NB4 (cell line): ENCODE measurements around the gene DOCK4.

Experiments
- DNase-seq: peaks from one replicate; pipeline ENCODE4 v3.0.0; 2010; ENCODE audit warnings: low read depth
- H3K4me3 ChIP-seq: one replicate; pipeline ENCODE4 v1.5.1; 2011; ENCODE audit warnings: mild to moderate bottlenecking, low read depth, low read length, moderate library complexity
- MAX ChIP-seq: IDR thresholded peaks from 2 replicates; pipeline ENCODE4 v1.6.1; 2011; ENCODE audit warnings: low read depth, low read length
- MYC ChIP-seq: IDR thresholded peaks from 2 replicates; pipeline ENCODE4 v1.6.1; 2011; ENCODE audit warnings: low read depth, low read length
- POLR2A ChIP-seq: IDR thresholded peaks from 2 replicates; pipeline ENCODE4 v1.6.1; 2011; ENCODE audit warnings: mild to moderate bottlenecking; ENCODE audit not compliant: insufficient read length; ENCODE audit errors: extremely low read depth
- TF ChIP-seq, protein P1 (sequence below): IDR thresholded peaks from one replicate; pipeline ENCODE4 v1.5.1; 2012; ENCODE audit warnings: low read depth, low read length

Gene DOCK4

DNA sequence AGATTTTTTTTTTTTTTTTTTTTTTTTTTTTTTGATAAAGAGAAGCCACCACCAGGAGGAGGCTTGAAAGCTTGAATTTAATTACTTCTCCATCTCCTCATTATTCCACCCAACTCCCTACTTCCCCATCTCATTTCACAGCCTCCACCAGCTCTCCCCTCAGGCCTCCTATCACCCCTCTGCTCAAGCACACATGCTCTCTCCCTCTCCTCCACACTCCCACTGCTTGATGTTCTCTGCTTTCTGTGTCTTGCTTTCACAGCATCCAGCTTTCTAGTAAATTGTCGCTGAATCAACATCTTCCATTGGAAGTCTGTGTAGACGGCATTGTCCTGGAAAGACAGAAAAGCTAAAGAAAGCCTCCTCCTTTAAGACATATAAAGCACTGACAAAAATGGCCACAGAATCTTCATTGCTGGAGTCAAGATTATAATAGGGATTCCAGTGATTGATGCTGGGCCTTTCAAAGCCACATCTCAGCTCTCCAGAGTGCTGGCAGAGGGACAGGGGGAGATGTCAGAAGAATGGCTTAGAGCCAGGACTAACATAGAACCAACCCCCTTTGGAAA, 58.3 kb downstream of the DOCK4 start:
- no peak for DNase-seq
- H3K4me3 ChIP-seq: no peak overlapping the region
- TF ChIP-seq, protein P1, sequence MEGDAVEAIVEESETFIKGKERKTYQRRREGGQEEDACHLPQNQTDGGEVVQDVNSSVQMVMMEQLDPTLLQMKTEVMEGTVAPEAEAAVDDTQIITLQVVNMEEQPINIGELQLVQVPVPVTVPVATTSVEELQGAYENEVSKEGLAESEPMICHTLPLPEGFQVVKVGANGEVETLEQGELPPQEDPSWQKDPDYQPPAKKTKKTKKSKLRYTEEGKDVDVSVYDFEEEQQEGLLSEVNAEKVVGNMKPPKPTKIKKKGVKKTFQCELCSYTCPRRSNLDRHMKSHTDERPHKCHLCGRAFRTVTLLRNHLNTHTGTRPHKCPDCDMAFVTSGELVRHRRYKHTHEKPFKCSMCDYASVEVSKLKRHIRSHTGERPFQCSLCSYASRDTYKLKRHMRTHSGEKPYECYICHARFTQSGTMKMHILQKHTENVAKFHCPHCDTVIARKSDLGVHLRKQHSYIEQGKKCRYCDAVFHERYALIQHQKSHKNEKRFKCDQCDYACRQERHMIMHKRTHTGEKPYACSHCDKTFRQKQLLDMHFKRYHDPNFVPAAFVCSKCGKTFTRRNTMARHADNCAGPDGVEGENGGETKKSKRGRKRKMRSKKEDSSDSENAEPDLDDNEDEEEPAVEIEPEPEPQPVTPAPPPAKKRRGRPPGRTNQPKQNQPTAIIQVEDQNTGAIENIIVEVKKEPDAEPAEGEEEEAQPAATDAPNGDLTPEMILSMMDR: no peak
- TF ChIP-seq MAX (no peak), MYC (no peak), POLR2A (no peak)

DNA sequence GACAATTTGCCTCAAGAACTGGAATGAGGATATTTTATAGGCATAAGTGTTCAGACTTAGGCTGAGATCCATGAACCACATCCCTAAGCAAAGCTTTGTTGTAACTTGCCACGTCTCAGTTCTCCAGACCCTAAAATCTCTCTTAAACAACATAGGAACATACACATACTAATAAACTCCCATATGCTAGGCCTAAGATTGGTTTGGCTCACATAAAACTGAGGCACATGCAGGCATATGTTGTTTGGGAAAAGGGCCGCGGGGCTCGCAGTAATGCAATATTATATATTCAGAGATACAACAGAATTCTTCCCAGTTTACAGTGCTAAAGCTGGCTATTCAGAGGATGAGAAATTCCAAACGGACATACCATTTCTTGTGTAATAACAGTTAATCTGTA, 61.0 kb downstream of the DOCK4 start:
- TF ChIP-seq MYC (no peak), MAX (no peak), POLR2A (no peak)
- TF ChIP-seq, protein P1: no peak
- DNase-seq: no peak
- H3K4me3 ChIP-seq: no peak overlapping the region

- no peak overlapping the region for H3K4me3 ChIP-seq
- DNase-seq: no peak
- TF ChIP-seq, protein P1: no peak
Measured at GRCh38 chr7:112144284-112145059, 61.7 kb downstream of the DOCK4 start.

GRCh38 chr7:112143582-112143981, 62.6 kb downstream of the DOCK4 start:
- TF ChIP-seq POLR2A (no peak), MAX (no peak), MYC (no peak)
- TF ChIP-seq, protein P1: no peak
- no peak overlapping the region for H3K4me3 ChIP-seq
- no peak for DNase-seq

- TF ChIP-seq, protein P1: no peak
- TF ChIP-seq POLR2A: no peak
- TF ChIP-seq MYC: no peak
- TF ChIP-seq MAX: no peak
- no peak overlapping the region for H3K4me3 ChIP-seq
Measured at GRCh38 chr7:112143136-112143535, 63.1 kb downstream of the DOCK4 start.

GRCh38 chr7:112140600-112140999, 65.6 kb downstream of the DOCK4 start:
- DNase-seq: no peak
- TF ChIP-seq MAX: no peak
- TF ChIP-seq POLR2A: no peak
- TF ChIP-seq, protein P1: no peak
- no peak for TF ChIP-seq MYC
- no peak overlapping the region for H3K4me3 ChIP-seq

More at GRCh38 chr7:112143136-112143535, 63.1 kb downstream of the DOCK4 start:
- no peak for DNase-seq
